Measurements from ENCODE around the gene C7orf25.

The C7orf25 gene

GRCh38 chr7:42911454-42912447, at the start of gene C7orf25:
C7orf25 (minus strand) TSS chr7:42912070; CDS start chr7:42910900, 1,170 bp downstream.
- peak; percentile 80 for DNase-seq (ENCODE audit: low read depth, low spot score)

GRCh38 chr7:42961170-42961569, 49.3 kb upstream of the C7orf25 start:
- DNase-seq (ENCODE audit: low read depth, low spot score), result no peak

GRCh38 chr7:42960762-42961161, 48.9 kb upstream of the C7orf25 start:
- DNase-seq (ENCODE audit: low read depth, low spot score), result no peak

- no peak for DNase-seq (ENCODE audit: low read depth, low spot score)
Observed at GRCh38 chr7:42959549-42959948, 47.7 kb upstream of the C7orf25 start.

- no peak for DNase-seq (ENCODE audit: low read depth, low spot score)
Observed at GRCh38 chr7:42956062-42956461, 44.2 kb upstream of the C7orf25 start.

- no peak for DNase-seq (ENCODE audit: low read depth, low spot score)
Observed at GRCh38 chr7:42953994-42954393, 42.1 kb upstream of the C7orf25 start.

GRCh38 chr7:42952328-42952727, 40.5 kb upstream of the C7orf25 start:
- no peak for DNase-seq (ENCODE audit: low read depth, low spot score)

- no peak for DNase-seq (ENCODE audit: low read depth, low spot score)
Observed at GRCh38 chr7:42950417-42950816, 38.5 kb upstream of the C7orf25 start.

GRCh38 chr7:42947521-42947920, 35.7 kb upstream of the C7orf25 start:
- DNase-seq (ENCODE audit: low read depth, low spot score), result no peak

GRCh38 chr7:42946627-42946950, 34.7 kb upstream of the C7orf25 start:
- no peak for DNase-seq (ENCODE audit: low read depth, low spot score)

- no peak for DNase-seq (ENCODE audit: low read depth, low spot score)
Observed at GRCh38 chr7:42945821-42946626, 34.2 kb upstream of the C7orf25 start.

GRCh38 chr7:42940985-42941847, 29.3 kb upstream of the C7orf25 start:
- DNase-seq (ENCODE audit: low read depth, low spot score), result peak; percentile 77

- no peak for DNase-seq (ENCODE audit: low read depth, low spot score)
Observed at GRCh38 chr7:42939457-42940240, 27.8 kb upstream of the C7orf25 start.

- DNase-seq (ENCODE audit: low read depth, low spot score), result no peak
Observed at GRCh38 chr7:42935861-42936260, 24.0 kb upstream of the C7orf25 start.

- DNase-seq (ENCODE audit: low read depth, low spot score), result no peak
Observed at GRCh38 chr7:42934291-42934690, 22.4 kb upstream of the C7orf25 start.

GRCh38 chr7:42932811-42933591, 21.1 kb upstream of the C7orf25 start:
- DNase-seq (ENCODE audit: low read depth, low spot score), result no peak

GRCh38 chr7:42931834-42932651, 20.2 kb upstream of the C7orf25 start, which contains the start of the genes MRPL32 and PSMA2:
MRPL32 (plus strand) TSS chr7:42932376; CDS start chr7:42932387, 11 bp downstream.
PSMA2 (minus strand) TSS chr7:42932174; CDS start chr7:42932158, 16 bp downstream.
- DNase-seq (ENCODE audit: low read depth, low spot score), result peak; percentile 95

GRCh38 chr7:42931447-42931833, 19.6 kb upstream of the C7orf25 start:
- DNase-seq (ENCODE audit: low read depth, low spot score), result no peak

GRCh38 chr7:42930889-42931288, 19.0 kb upstream of the C7orf25 start:
- no peak for DNase-seq (ENCODE audit: low read depth, low spot score)
